ENCODE results near the gene KLRF1. TPM values are rescaled to one million over a fixed set of nuclear protein-coding genes. Genes with fewer than 3 reads are reported as not detected.

The KLRF1 gene
- total and polyA plus RNA-seq, 12 donors: 0.19 to 2.3 (median 0.40) TPM; not detected in 6

GRCh38 chr12:9843407-9843806 is 16.1 kb downstream of the KLRF1 start:
- intact Hi-C loops (cut with DNase I): no loop called here
- no peak for TF ChIP-seq CTCF (IDR thresholded peaks at IDR 0.05)
- WGBS, 2 donors: 60 to 76% methylated on average over 3 of the region's 3 CpGs
- no peaks in the 10 kb centered on the region for H3K27me3 ChIP-seq
- no peaks in the 10 kb centered on the region for H3K36me3 ChIP-seq
- H3K4me3 ChIP-seq: no peak overlapping the region
- H3K4me1 ChIP-seq: no peaks in the 10 kb centered on the region
- no peak for ATAC-seq
- peaks cover 0 to 33% (median 9%) of the 10 kb centered on the region in 11 donors for H3K9me3 ChIP-seq
- DNase-seq: no peak
- H3K27ac ChIP-seq: no peak overlapping the region

- H3K27ac ChIP-seq: no peak overlapping the region
- peaks cover 0 to 45% (median 9%) of the 10 kb centered on the region in 11 donors for H3K9me3 ChIP-seq
- TF ChIP-seq CTCF (IDR thresholded peaks at IDR 0.05): no peak
- H3K4me3 ChIP-seq: no peak overlapping the region
- 53 to 62% methylated on average over 5 of the region's 5 CpGs for WGBS, 2 donors
- ATAC-seq (no peak), DNase-seq (no peak)
- peaks cover 0 to 26% (median 8%) of the 10 kb centered on the region in 9 donors for H3K36me3 ChIP-seq
- no peaks in the 10 kb centered on the region for H3K27me3 ChIP-seq
- H3K4me1 ChIP-seq: no peaks in the 10 kb centered on the region
- intact Hi-C loops (cut with DNase I): no loop called here
These were observed 21.6 kb downstream of the KLRF1 start for GRCh38 chr12:9848899-9849298.

- ATAC-seq (no peak), DNase-seq (no peak)
- Histone ChIP-seq H3K9me3 (peaks cover 0 to 40% (median 9%) of the 10 kb centered on the region in 11 donors), H3K36me3 (peaks cover 0 to 47% (median 8%) of the 10 kb centered on the region in 9 donors), H3K4me1 (no peaks in the 10 kb centered on the region), H3K4me3 (no peak overlapping the region), H3K27me3 (no peaks in the 10 kb centered on the region), H3K27ac (no peak overlapping the region)
- intact Hi-C loops (cut with DNase I): no loop called here
- 91 to 98% methylated on average over 5 of the region's 5 CpGs for WGBS, 2 donors
- no peak for TF ChIP-seq CTCF (IDR thresholded peaks at IDR 0.05)
These were observed 23.8 kb downstream of the KLRF1 start for GRCh38 chr12:9851050-9851449.

GRCh38 chr12:9851927-9852326 is 24.6 kb downstream of the KLRF1 start:
- peaks cover 0 to 56% (median 8%) of the 10 kb centered on the region in 9 donors for H3K36me3 ChIP-seq
- peaks cover 0 to 6% (median 0%) of the 10 kb centered on the region in 9 donors for H3K4me1 ChIP-seq
- WGBS, 2 donors: 88 to 90% methylated on average over 2 of the region's 2 CpGs
- peaks cover 0 to 32% (median 5%) of the 10 kb centered on the region in 11 donors for H3K9me3 ChIP-seq
- H3K27me3 ChIP-seq: no peaks in the 10 kb centered on the region
- TF ChIP-seq CTCF (IDR thresholded peaks at IDR 0.05): no peak
- ATAC-seq: no peak
- H3K4me3 ChIP-seq: no peak overlapping the region
- intact Hi-C loops (cut with DNase I): no loop called here
- DNase-seq: no peak
- no peak overlapping the region for H3K27ac ChIP-seq

All from heart right ventricle (tissue), 16 donors.